A549 treated with Mapracorat at 1 μM for 4 hours (cell line): Measurements from ENCODE around the gene SMIM32. TPM values are rescaled to one million over a fixed set of nuclear protein-coding genes. Genes with fewer than 3 reads are reported as not detected.

Experiments
- total RNA-seq: library from RNA; stranded (reverse); fragments of 200-300 nt; extraction: Qiagen RNA extraction; gene quantifications from 5 replicates; pipeline ENCODE4 v1.2.3, GENCODE V29; 2022

The SMIM32 gene
- total RNA-seq = not detected in 5 replicates

GRCh38 chr5:136192526-136193321 lies at the start of gene SMIM32:
Gene SMIM32, minus strand, starts transcription at chr5:136193162. Its CDS starts 638 bp downstream, at chr5:136192524.

Other genes with a start within 250 kb of the SMIM32 start
- not detected in 5 replicates for gene LECT2, start 238.2 kb downstream of the SMIM32 start, total RNA-seq
- gene TGFBI, start 164.2 kb downstream of the SMIM32 start, total RNA-seq = 1,374 to 2,017 TPM (median 1,715 TPM) in 5 replicates
- gene SMAD5, start 60.3 kb downstream of the SMIM32 start, total RNA-seq = 13.7 to 42.0 TPM (median 32.7 TPM) in 5 replicates
- gene TRPC7, start 172.4 kb upstream of the SMIM32 start, total RNA-seq = not detected in 5 replicates